Testis (tissue), 3 donors: Measurements from ENCODE around the gene SORCS3. TPM values are rescaled to one million over a fixed set of nuclear protein-coding genes. Genes with fewer than 3 reads are reported as not detected.

Experiments
- DNase-seq: peaks from one replicate; pipeline ENCODE4 v3.0.0-alpha.2; 2019
- H3K27ac ChIP-seq, 2 donors: fragments of 200-600 bp; sonication (generic); one replicate each; pipeline ENCODE4 v1.5.1; 2019
- H3K27me3 ChIP-seq: fragments of 200-600 bp; sonication (generic); one replicate; pipeline ENCODE4 v1.5.1; 2019
- H3K36me3 ChIP-seq: fragments of 200-600 bp; sonication (generic); one replicate; pipeline ENCODE4 v1.5.1; 2017; ENCODE audit warnings: low read depth; ENCODE audit errors: missing control alignments
- H3K4me1 ChIP-seq: fragments of 200-600 bp; sonication (generic); one replicate; pipeline ENCODE4 v1.5.1; 2019
- H3K4me3 ChIP-seq, 2 donors: fragments of 200-600 bp; sonication (generic); one replicate each; pipeline ENCODE4 v1.5.1; 2017 to 2019
- H3K9me3 ChIP-seq: fragments of 200-600 bp; sonication (generic); one replicate; pipeline ENCODE4 v1.5.1; 2017
- CTCF ChIP-seq, 3 experiments: fragments of 450-650 bp in 2 of 3; fragments of 200-600 bp in 1 of 3; sonication (generic) in 1 of 3; IDR thresholded peaks; one replicate each; pipeline ENCODE4 v1.5.1; 2016 to 2019; ENCODE audit warnings: antibody characterized with exemption in 3 of 3, mild to moderate bottlenecking in 2 of 3, moderate library complexity in 1 of 3
- POLR2A ChIP-seq: fragments of 450-650 bp; IDR thresholded peaks from one replicate; pipeline ENCODE4 v1.6.1; 2017; ENCODE audit warnings: antibody characterized with exemption, mild to moderate bottlenecking, moderate library complexity
- WGBS, 2 donors: methylation state at CpG; one replicate each; pipeline ENCODE4 v1.1.5; 2018; 5-methylcytosine and 5-hydroxymethylcytosine counted together
- intact Hi-C: fragments of 100-400 bp; cut with DNase I; formaldehyde crosslinking; loops from one replicate; pipeline ENCODE4 v1.15.1; 2023; ENCODE audit warnings: low total_unique reads
- polyA plus RNA-seq: library from polyadenylated mRNA; stranded (reverse); fragments of 350-450 nt; fragmentation: Illumina TruSeq; extraction: RNeasy Lipid Tissue Mini Kit (QIAGEN cat#74804); gene quantifications from one replicate; pipeline ENCODE4 v1.2.3, GENCODE V29; 2014; ENCODE audit warnings: low read depth, low replicate concordance; ENCODE audit not compliant: insufficient read depth
- total RNA-seq, 2 donors: library from RNA; depleted of rRNA; stranded (reverse); fragments of >200 nt; gene quantifications; one replicate each; pipeline ENCODE4 v1.2.3, GENCODE V29; 2016

Gene SORCS3
- total and polyA plus RNA-seq, 3 donors from 2014 or later = 1.3 to 2.2 (median 1.7) TPM

GRCh38 chr10:104642658-104643302, 1.7 kb downstream of the SORCS3 start:
- intact Hi-C loops = no loop called here
- peak overlapping the region; percentile 9 to 43 for H3K4me3 ChIP-seq
- peak; percentile 76 for DNase-seq

GRCh38 chr10:104643303-104643663, 2.2 kb downstream of the SORCS3 start:
- intact Hi-C loops = no loop called here
- no peak for TF ChIP-seq POLR2A
- TF ChIP-seq CTCF (IDR thresholded peaks at IDR 0.05) = no peak
- H3K4me3 ChIP-seq = no peak overlapping the region
- WGBS, 2 donors = 51 to 70% methylated on average over 6 to 11 of the region's 11 CpGs
- peaks cover 4% of the 10 kb centered on the region for H3K4me1 ChIP-seq
- H3K27ac ChIP-seq = no peak overlapping the region
- no peaks in the 10 kb centered on the region for H3K9me3 ChIP-seq
- H3K36me3 ChIP-seq = no peaks in the 10 kb centered on the region
- H3K27me3 ChIP-seq = no peaks in the 10 kb centered on the region
- no peak for DNase-seq

More at GRCh38 chr10:104642658-104643302, 1.7 kb downstream of the SORCS3 start:
- Histone ChIP-seq H3K4me1 (peaks cover 4% of the 10 kb centered on the region), H3K27me3 (no peaks in the 10 kb centered on the region), H3K27ac (no peak overlapping the region), H3K9me3 (no peaks in the 10 kb centered on the region), H3K36me3 (no peaks in the 10 kb centered on the region)
- WGBS, 2 donors = 3% methylated on average over 31 to 43 of the region's 43 CpGs
- TF ChIP-seq POLR2A (no peak), CTCF (IDR thresholded peaks at IDR 0.05) (peak in 2 of 3 experiments; percentile 21 to 39)

GRCh38 chr10:104646146-104646545, 5.1 kb downstream of the SORCS3 start:
- H3K4me1 ChIP-seq = peaks cover 4% of the 10 kb centered on the region
- no peak overlapping the region for H3K27ac ChIP-seq
- DNase-seq = no peak
- intact Hi-C loops = no loop called here
- H3K27me3 ChIP-seq = no peaks in the 10 kb centered on the region
- 88 to 100% methylated on average over 1 of the region's 1 CpG for WGBS, 2 donors
- no peaks in the 10 kb centered on the region for H3K9me3 ChIP-seq
- no peaks in the 10 kb centered on the region for H3K36me3 ChIP-seq
- TF ChIP-seq POLR2A (no peak), CTCF (IDR thresholded peaks at IDR 0.05) (no peak)
- no peak overlapping the region for H3K4me3 ChIP-seq

- H3K27ac ChIP-seq = no peak overlapping the region
- intact Hi-C loops = no loop called here
- no peak overlapping the region for H3K4me3 ChIP-seq
- no peak for TF ChIP-seq POLR2A
- no peak for TF ChIP-seq CTCF (IDR thresholded peaks at IDR 0.05)
- H3K36me3 ChIP-seq = no peaks in the 10 kb centered on the region
- H3K9me3 ChIP-seq = no peaks in the 10 kb centered on the region
- DNase-seq = no peak
- no peaks in the 10 kb centered on the region for H3K27me3 ChIP-seq
- no peaks in the 10 kb centered on the region for H3K4me1 ChIP-seq
- 67 to 72% methylated on average over 3 of the region's 3 CpGs for WGBS, 2 donors
These were observed 7.3 kb downstream of the SORCS3 start for GRCh38 chr10:104648421-104648820.

- TF ChIP-seq POLR2A (no peak), CTCF (IDR thresholded peaks at IDR 0.05) (peak in 2 of 3 experiments; percentile 9 to 15)
- DNase-seq = no peak
These were observed 9.0 kb downstream of the SORCS3 start for GRCh38 chr10:104650072-104650471.

More at GRCh38 chr10:104650072-104650471, 9.0 kb downstream of the SORCS3 start:
- WGBS, 2 donors = 44 to 63% methylated on average over 1 of the region's 1 CpG
- Histone ChIP-seq H3K36me3 (no peaks in the 10 kb centered on the region), H3K9me3 (no peaks in the 10 kb centered on the region), H3K4me3 (no peak overlapping the region), H3K4me1 (no peaks in the 10 kb centered on the region), H3K27ac (no peak overlapping the region), H3K27me3 (no peaks in the 10 kb centered on the region)
- intact Hi-C loops = no loop called here
